22Rv1 (cell line): Measurements from ENCODE around the gene HNRNPA3.

ENCODE experiments used
- H3K27ac ChIP-seq: fragments of 450-650 bp; 2 replicates; pipeline ENCODE4 v1.5.1; 2017
- ZFX ChIP-seq: fragments of 450-650 bp; IDR thresholded peaks from 2 replicates; pipeline ENCODE4 v1.6.1; 2017; ENCODE audit warnings: antibody characterized with exemption, borderline replicate concordance
- TF ChIP-seq, protein P1 (sequence below): fragments of 450-650 bp; IDR thresholded peaks from 2 replicates; pipeline ENCODE4 v1.5.1; 2017; ENCODE audit warnings: mild to moderate bottlenecking

Gene HNRNPA3

DNA sequence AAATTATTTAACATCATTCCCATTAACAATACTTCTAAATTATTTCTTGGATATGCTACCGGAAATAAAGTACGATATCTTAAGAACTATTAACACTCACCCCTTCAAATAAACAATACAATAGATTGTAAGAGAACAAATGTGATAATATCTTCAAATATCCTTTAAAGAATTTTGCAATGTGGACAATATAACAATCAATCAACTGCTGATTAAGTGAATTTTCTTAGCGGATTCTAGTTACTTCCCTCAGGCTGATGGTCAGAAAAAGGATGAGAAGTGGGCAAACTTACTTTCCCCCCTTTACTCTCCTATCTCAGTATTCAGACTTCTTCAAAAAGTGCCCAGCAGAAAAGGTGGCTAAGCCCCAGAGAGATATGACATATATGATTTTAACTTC is 41.1 kb downstream of the HNRNPA3 start:
- H3K27ac ChIP-seq: no peak overlapping the region
- TF ChIP-seq ZFX: no peak
- TF ChIP-seq, protein P1, sequence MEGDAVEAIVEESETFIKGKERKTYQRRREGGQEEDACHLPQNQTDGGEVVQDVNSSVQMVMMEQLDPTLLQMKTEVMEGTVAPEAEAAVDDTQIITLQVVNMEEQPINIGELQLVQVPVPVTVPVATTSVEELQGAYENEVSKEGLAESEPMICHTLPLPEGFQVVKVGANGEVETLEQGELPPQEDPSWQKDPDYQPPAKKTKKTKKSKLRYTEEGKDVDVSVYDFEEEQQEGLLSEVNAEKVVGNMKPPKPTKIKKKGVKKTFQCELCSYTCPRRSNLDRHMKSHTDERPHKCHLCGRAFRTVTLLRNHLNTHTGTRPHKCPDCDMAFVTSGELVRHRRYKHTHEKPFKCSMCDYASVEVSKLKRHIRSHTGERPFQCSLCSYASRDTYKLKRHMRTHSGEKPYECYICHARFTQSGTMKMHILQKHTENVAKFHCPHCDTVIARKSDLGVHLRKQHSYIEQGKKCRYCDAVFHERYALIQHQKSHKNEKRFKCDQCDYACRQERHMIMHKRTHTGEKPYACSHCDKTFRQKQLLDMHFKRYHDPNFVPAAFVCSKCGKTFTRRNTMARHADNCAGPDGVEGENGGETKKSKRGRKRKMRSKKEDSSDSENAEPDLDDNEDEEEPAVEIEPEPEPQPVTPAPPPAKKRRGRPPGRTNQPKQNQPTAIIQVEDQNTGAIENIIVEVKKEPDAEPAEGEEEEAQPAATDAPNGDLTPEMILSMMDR: no peak

DNA sequence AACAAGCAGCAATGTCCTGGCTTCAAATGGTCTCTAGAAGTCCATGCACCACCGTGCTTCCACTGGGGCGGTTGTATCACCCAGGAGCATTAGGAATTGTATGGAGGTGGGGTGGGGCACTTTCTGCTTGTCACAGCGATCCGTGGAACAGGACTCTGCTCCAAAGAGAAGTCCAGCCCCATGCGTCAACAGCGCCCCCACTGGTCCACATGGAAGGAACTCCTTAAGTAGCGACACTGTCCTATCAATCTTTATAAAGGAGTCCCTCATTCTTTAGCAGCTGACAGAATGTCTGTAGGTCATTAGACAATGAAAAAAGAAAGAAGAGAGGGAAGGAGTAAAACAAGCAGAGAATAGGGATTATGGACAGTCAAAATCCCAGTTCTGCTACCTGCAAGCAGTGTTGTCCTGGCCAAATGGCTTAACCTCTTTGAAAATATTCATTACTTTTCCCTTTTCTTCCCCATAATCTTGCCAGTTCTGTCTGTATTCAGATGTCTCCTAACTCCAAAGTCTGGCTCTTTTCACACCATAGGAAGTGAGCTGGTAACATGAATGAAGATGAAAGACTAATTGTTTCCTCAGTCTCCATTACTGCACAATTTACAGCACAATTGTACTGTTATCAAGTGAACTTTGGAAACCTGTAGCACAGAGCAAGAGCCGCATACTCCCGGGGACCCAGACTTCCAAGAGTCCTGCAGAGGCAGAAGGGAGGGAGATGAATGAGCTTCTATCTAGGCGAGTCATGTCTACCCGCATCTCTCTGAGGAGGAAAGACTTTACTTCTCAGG is 42.0 kb downstream of the HNRNPA3 start:
- no peak overlapping the region for H3K27ac ChIP-seq
- TF ChIP-seq ZFX: no peak
- TF ChIP-seq, protein P1: peak; percentile 56

DNA sequence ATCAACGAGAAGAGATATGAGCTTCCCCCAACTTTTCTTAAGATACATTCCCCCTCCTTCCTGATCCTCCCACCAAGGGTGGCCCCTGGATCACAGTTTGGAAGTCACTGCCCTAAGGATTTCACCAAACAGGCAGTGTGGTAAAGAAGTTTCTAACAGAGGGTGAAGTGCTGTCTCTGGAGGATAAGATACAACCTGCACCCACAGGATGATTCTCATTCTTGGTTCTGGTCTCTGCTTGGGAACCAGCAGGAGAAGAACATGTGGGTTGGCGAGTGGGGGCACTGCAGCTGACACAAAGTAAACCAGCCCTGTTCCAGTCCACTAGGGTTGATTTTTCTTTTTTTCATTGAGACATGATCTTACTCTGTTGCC is 42.6 kb downstream of the HNRNPA3 start:
- H3K27ac ChIP-seq: no peak overlapping the region
- TF ChIP-seq, protein P1: no peak
- TF ChIP-seq ZFX: no peak

DNA sequence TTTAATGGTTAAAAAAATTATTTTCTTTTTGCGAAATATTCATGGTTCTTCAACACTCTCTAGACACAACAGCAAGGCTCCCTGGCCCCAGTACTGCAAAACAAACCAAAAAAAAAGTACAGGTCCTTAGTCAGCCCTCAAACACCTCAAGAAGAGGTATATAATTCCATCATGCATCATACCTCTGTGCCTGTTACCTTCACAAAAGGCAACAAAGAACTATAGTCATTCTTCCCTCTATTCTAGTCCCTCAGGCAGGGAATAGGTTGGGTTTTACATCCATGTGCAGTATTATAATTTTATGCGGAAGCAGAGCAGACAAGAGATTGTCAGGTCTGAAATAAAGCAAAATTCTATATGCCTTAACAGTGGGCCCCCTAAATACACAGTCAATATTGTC is 43.4 kb downstream of the HNRNPA3 start:
- no peak overlapping the region for H3K27ac ChIP-seq
- TF ChIP-seq, protein P1: no peak
- no peak for TF ChIP-seq ZFX

DNA sequence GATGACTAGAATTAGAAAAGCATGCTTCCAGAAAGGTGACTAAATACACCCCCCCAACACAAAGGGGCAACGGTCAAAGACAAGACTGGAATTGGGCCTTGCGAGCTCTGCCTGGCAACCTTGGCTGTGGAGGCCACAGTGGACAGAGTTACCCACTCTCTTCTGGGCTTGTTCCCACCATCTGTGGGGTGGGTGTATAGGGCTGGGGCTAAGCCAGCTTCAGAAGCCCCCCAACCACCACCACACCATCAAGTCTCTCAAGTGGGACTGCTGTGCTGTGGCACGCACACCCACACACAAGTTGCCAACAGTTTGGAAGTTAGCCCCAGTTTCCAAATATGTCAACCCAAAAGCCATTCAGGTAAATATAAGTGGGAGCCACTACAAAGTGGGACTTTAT is 44.1 kb downstream of the HNRNPA3 start:
- no peak overlapping the region for H3K27ac ChIP-seq
- TF ChIP-seq ZFX: no peak
- TF ChIP-seq, protein P1: no peak

DNA sequence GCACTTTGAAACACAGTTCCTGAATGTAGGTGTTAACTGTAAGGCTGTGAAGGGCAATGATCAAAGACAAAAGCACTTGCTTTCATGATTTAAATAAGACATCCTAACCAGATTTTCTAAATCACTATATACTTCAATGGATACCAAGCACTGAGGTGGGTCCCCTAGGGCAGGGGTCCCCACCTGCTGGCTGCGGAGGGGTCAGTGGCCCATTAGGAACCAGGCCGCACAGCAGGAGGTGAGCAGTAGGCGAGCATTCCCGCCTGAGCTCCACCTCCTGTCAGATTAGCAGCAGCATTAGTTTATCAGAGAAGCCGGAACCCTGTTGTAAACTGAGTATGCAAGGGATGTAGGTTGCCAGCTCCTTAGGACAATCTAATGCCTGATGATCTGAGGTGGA is 44.9 kb downstream of the HNRNPA3 start:
- H3K27ac ChIP-seq: no peak overlapping the region

DNA sequence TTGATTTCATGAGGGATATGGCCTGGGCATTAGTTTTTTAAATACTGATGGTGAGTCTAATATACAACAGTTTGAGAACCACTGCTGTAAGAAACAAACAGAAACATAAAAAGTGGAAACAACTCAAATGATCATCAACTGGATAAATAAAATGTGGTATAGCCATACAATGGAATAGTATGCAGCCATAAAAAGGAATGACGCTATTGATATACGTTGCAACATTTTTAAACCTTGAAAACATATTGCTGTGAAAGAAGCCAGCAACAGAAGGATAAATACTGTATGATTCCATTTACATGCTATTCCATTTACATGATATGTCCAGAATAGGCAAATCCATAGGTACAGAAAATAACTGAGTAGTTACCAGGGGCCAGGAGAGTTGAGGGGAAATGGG is 45.5 kb downstream of the HNRNPA3 start:
- no peak overlapping the region for H3K27ac ChIP-seq
- TF ChIP-seq ZFX: no peak
- TF ChIP-seq, protein P1: no peak

More for the DNA sequence above, 44.9 kb downstream of the HNRNPA3 start:
- TF ChIP-seq, protein P1: no peak
- no peak for TF ChIP-seq ZFX
